Measurements from ENCODE around the gene BRICD5.

- TF ChIP-seq, protein P1, sequence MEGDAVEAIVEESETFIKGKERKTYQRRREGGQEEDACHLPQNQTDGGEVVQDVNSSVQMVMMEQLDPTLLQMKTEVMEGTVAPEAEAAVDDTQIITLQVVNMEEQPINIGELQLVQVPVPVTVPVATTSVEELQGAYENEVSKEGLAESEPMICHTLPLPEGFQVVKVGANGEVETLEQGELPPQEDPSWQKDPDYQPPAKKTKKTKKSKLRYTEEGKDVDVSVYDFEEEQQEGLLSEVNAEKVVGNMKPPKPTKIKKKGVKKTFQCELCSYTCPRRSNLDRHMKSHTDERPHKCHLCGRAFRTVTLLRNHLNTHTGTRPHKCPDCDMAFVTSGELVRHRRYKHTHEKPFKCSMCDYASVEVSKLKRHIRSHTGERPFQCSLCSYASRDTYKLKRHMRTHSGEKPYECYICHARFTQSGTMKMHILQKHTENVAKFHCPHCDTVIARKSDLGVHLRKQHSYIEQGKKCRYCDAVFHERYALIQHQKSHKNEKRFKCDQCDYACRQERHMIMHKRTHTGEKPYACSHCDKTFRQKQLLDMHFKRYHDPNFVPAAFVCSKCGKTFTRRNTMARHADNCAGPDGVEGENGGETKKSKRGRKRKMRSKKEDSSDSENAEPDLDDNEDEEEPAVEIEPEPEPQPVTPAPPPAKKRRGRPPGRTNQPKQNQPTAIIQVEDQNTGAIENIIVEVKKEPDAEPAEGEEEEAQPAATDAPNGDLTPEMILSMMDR (IDR thresholded peaks at IDR 0.05; ENCODE audit: borderline replicate concordance, extremely low read depth, low read length, poor library complexity, severe bottlenecking): no peak
- no peak for TF ChIP-seq EZH2 (IDR thresholded peaks at IDR 0.05; ENCODE audit: borderline replicate concordance, low read depth, low read length, severe bottlenecking)
These were observed 21.7 kb upstream of the BRICD5 start for GRCh38 chr16:2232094-2232990.
